ENCODE measurements around the gene FUZ.
A peak's percentile ranks its signal among the peaks of the same experiment; 100 is the strongest.

Gene FUZ

GRCh38 chr19:49812997-49813861 lies at the start of gene FUZ:
TSS of gene FUZ (minus strand) at chr19:49813292. CDS start at chr19:49813106, 186 bp downstream.
- peak; percentile 98 for DNase-seq

DNA sequence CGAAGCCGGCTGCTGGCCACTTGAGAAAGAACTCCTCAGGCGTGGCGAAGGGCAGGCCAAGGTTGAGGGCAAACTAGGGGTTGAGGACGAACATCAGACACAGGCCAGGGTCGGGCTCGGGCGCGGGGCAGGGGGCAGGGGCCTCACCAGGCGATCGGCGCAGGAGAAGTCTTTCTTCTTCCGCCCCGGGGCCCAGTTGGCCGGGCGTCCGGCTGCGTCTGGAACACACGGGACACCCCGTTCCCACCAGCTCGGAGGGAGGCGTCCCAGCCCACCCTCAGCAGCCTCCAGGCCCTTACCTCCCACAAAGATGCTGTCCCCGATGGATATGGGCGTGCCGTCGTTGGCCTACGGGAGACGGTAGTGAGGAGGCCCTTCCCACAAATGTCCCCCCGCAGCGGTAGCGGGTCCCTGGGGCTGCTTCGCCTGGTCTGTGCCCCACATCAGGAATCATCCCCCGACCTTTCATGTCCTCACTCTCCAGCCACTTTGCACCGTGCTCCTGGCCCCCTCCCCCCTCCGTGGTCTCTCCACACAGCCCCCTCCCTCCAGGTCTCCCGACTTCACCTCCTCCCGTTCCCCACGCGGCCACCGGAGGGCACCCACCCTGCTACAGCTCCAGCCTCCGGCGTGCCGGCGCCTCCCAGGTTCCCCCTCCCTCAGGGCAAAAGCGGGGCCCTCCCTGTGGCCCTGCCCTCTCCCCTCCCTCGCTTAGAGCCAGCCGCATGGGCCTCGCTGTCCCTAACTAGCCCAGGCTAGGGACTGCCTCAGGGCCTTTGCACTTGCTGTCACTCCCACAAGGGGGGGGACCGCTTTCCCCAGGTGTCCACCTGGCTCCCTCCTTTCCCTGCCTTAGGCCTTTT lies 49.5 kb upstream of the FUZ start:
- no peak for DNase-seq

DNA sequence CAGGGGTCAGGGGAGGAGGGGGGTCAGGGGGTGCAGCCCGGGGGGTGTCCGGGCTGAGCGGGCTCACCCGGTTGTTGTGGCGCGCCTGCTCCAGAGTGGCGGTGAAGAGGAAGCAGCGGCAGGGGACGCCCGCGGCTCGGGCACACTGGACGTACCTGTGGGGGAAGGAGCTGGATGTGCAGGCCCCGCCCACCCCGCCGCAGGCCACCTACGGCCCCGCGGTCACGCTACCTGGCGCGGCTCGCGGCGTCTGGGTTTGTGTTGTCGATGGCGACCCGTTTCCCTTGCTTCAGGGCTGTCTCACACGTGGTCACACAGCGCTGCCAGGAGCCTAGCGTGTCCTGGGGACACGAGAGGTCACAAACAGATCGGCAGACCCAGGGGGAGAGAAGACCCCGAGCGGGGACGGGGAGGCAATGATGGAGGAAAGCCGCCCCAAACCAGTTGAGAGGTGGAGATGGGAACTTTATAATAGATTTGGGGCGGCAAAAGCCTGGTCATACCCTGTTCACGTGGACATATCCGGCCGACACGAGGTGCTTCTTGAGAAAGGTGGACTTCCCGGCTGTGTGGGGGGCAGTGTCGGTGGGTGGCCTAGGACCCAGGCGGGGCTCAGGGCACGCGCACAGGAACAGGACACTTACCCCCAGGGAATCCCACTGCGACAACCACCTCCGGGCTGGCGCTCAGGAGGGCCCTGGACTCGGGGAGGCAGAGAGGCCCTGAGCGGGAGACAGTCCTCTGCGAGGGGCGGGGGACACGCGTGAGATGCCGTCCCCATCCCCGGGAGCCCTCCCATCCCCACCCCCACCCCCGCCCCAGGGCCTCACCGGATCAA lies 48.7 kb upstream of the FUZ start:
- no peak for DNase-seq

DNA sequence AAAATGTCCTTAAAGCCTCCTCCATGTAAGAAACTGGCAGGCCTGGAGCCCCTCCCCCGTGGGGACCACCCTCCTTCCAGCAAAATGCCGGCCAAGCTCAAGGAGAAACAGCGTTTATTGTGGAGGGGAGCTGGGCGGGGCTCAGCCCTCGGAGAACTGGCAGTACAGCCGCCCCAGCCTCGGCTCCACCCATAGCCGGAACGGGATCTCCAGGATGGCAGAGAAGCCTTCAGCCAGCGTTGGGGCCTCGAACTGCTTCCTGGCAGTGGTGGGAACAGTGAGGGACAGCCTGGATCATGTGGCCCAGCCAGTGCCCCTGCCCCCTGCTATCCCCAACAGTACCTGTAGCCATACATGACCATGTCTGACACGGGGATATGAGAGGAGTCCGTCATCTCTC lies 48.0 kb upstream of the FUZ start:
- DNase-seq, result no peak

GRCh38 chr19:49860336-49861102 lies 47.4 kb upstream of the FUZ start:
- DNase-seq, result no peak

DNA sequence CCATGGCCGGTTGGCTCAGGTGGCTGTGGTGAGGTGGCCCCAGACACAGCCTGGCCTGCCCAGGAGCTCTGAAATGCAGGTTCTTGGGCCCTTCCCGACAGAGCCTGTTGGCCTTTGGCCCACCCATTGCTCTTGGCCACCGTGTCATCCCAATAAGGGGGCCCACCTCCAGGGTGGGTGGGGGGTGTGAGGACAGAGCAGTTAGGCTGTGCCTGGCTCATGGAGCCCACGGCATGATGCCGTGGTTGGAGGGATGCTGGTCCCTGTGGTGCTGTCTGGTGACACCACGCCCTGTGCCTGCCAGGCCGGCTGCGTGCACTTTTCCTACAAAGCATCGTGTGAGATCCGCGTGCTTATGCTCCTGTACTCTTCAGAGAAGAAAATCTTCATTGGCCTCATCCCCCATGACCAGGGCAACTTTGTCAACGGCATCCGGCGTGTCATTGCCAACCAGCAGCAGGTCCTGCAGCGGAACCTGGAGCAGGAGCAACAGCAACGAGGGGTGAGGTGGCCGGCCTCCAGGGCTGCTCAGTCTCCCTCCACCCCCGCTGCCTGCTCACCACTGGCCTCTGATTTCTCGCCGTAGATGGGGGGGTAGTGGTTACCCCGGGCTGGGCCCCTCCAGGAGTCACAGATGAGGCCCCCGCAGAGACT lies 46.7 kb upstream of the FUZ start:
- no peak for DNase-seq

DNA sequence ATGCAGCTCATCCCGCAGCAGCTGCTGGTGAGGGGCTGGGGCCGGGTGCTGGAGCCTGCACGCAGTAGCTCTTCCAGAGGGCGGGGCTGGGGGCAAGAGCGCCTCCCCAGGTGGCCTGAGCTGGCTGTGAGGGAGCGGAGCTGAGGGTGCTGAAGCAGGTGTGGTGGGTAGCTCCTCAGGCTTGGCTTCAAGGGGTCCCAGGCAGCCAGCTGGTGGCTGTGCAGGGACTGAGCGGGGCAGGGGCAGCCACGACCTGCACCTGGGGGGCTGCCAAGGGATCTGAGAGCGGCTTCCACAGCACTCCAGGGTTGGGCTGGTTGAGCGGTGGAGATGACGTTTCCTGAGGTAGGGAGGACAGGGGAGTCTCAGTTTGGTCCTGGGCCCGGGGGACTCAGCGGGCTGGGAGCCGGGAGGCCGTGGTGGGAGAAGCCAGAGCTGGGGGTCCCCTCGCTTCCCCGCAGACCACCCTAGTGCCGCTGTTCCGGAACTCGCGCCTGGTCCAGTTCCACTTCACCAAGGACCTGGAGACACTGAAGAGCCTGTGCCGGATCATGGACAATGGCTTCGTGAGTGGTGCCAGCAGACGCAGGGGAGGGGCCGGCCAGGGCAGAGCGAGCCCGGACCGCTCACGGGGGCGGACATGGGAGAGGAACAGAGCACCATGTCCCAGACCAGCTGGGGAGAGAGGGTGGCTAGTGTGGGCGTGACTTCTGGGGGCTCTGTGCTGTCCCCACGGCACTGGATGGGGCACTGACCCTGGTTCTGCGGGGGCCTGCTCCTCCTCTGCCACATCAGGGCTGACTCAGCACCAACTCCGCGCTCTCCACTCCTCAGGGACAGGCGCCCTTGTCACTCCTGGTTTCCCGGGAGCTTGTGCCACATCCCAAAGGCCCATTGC lies 45.2 kb upstream of the FUZ start:
- DNase-seq, result no peak

GRCh38 chr19:49857838-49858087 lies 44.7 kb upstream of the FUZ start:
- DNase-seq, result no peak

GRCh38 chr19:49857061-49857837 lies 44.2 kb upstream of the FUZ start:
- DNase-seq, result no peak

DNA sequence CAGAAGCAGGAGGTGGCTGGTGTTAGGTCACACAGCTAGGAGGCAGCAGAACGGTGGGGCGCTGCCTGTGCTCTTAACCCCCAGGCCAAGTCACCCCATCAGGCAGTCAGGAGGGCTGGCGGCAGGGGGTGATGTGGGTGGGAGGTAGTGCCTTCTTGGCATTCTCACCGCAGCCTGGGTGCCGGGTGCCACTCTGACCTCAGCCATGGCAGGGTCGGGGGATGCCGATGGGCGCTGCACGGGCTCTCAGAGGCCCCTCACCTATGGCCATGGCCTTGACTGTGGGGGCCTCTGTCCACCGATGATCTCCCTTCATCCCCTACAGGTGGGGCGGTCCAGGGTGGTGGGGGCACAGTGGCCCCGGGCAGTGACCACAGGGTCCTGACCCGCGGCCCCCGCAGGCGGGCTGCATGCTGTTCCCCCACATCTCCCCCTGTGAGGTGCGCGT lies 43.5 kb upstream of the FUZ start:
- DNase-seq, result no peak

GRCh38 chr19:49855676-49856573 lies 42.8 kb upstream of the FUZ start:
- no peak for DNase-seq

GRCh38 chr19:49855277-49855675 lies 42.2 kb upstream of the FUZ start:
- no peak for DNase-seq

DNA sequence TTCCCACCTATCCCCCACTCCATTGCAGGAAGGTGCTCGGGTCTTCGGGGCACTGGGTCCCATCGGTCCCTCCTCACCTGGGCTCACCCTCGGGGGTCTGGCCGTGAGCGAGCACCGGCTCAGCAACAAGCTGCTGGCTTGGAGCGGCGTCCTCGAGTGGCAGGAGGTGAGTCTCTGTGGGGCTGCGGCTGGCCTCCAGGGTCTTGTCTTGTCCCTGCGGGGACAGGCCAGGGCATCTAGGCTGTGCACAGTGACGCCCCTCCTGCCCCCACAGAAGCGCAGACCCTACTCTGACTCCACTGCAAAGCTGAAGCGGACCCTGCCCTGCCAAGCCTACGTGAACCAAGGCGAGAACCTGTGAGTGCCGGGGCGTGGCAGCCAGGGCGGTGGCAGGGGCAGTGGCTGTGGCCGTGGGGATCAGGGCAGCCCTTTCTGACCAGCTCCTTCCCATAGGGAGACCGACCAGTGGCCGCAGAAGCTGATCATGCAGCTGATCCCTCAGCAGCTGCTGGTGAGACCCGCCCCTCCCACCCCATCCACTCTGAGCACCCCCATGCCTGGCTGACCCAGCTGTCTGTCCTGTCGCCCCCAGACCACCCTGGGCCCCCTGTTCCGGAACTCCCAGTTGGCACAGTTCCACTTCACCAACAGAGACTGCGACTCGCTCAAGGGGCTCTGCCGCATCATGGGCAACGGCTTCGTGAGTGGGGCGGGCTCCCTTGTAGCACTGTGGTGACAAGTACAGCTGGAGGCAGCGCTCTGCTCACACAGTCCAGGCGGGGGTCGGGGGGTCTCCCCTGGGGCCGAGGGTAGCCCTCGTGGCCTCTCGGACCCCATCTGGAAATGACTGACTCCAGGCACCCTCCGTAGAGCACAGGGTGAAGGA lies 41.5 kb upstream of the FUZ start:
- no peak for DNase-seq

GRCh38 chr19:49853852-49854377 lies 40.8 kb upstream of the FUZ start:
- DNase-seq, result no peak

GRCh38 chr19:49852631-49853126 lies 39.6 kb upstream of the FUZ start:
- no peak for DNase-seq

GRCh38 chr19:49851456-49852259 lies 38.6 kb upstream of the FUZ start:
- no peak for DNase-seq
